HL-60 (cell line): Measurements from ENCODE around the gene JMJD7.

Experiments
- CTCF ChIP-seq: IDR thresholded peaks from one replicate; pipeline ENCODE4 v1.5.1; 2011; ENCODE audit warnings: low read length, control low read depth, inconsistent platforms; ENCODE audit not compliant: insufficient read depth
- GABPA ChIP-seq: IDR thresholded peaks from 2 replicates; pipeline ENCODE4 v1.6.1; 2012; ENCODE audit warnings: low read depth
- POLR2AphosphoS5 ChIP-seq: IDR thresholded peaks from 2 replicates; pipeline ENCODE4 v1.6.1; 2012; ENCODE audit warnings: low read depth
- REST ChIP-seq: IDR thresholded peaks from 2 replicates; pipeline ENCODE4 v1.6.1; 2012; ENCODE audit warnings: low read depth; ENCODE audit not compliant: insufficient replicate concordance

GRCh38 chr15:41876689-41877088 lies 48.8 kb downstream of the JMJD7 start:
- no peak for TF ChIP-seq CTCF
- no peak for TF ChIP-seq POLR2AphosphoS5
- no peak for TF ChIP-seq REST
- TF ChIP-seq GABPA: no peak
